GM23248 (cell line): ENCODE data around the gene CAMKK1.

Experiments used
- EZH2 ChIP-seq: fragments of 200-600 bp; sonication (generic); IDR thresholded peaks from 2 replicates; pipeline ENCODE4 v1.6.1; 2018; ENCODE audit warnings: antibody characterized with exemption, mild to moderate bottlenecking; ENCODE audit not compliant: insufficient read depth, poor library complexity, severe bottlenecking
- EZH2phosphoT487 ChIP-seq: fragments of 200-600 bp; sonication (generic); IDR thresholded peaks from 2 replicates; pipeline ENCODE4 v1.6.1; 2018; ENCODE audit warnings: antibody characterized with exemption, moderate library complexity, mild to moderate bottlenecking, low read depth; ENCODE audit not compliant: insufficient read depth

DNA sequence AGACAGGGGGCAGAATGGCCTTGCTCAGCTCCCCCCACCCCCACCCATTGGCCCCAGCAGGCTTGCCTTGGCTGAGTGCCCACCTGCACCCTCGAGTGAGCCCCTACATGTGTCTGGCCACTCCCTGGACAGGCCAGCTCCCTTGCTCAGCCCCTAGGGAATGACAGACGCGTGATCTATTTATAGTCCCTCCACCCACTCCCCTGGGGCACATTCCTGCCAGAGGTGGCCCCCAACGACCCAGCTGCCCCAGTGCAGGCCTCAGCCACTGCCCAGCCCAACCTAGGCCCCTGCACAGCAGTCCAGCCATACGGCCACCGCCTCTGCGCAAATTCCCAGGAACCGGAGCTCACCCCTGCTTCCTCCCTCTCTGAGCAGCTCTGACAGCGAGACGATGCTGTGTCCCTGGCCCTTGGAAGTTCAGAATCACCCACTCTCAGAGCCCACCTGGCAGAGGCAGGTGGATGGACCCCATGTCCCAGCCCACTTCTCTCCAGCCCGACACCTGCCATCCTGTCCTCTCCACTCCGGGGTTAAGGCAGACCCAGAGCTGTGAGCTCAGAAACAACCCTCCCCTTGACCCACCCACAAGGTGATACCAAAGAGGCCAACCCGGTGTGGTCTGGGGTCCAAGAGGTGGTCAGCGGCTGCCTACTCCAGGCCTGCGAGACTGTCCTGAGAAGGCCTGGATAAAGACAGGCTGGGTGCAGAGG is 34.9 kb upstream of the CAMKK1 start:
- no peak for TF ChIP-seq EZH2phosphoT487
- no peak for TF ChIP-seq EZH2
